Esophagus muscularis mucosa (tissue), 4 donors: Measurements from ENCODE around the gene CBX1. TPM values are rescaled to one million over a fixed set of nuclear protein-coding genes. Genes with fewer than 3 reads are reported as not detected.
"Not testable (repeated sequence)": the region's sequence is repeated elsewhere in the genome, so short reads cannot be mapped to it uniquely, and the experiment has no call there.

Source experiments
- DNase-seq: peaks from one replicate; pipeline ENCODE4 v3.0.0-alpha.2; 2017; ENCODE audit errors: extremely low spot score
- H3K27ac ChIP-seq, 4 donors: fragments of 200-600 bp; sonication (generic); replicated peaks in 1 of 4; 1 replicate in 3 of 4; 2 replicates in 1 of 4; pipeline ENCODE4 v1.5.1; 2016 to 2019; ENCODE audit warnings: mild to moderate bottlenecking in 1 of 4
- H3K27me3 ChIP-seq, 4 donors: fragments of 200-600 bp; sonication (generic); one replicate each; pipeline versions ENCODE4 v1.5.1 to v1.6.0; 2016 to 2019
- H3K36me3 ChIP-seq, 4 donors: fragments of 200-600 bp; sonication (generic); one replicate each; pipeline ENCODE4 v1.5.1; 2016 to 2019
- H3K4me1 ChIP-seq, 4 donors: fragments of 200-600 bp; sonication (generic); one replicate each; pipeline ENCODE4 v1.5.1; 2016 to 2019
- H3K4me3 ChIP-seq, 4 donors: fragments of 200-600 bp; sonication (generic); 1 replicate in 2 of 4; 2 replicates in 2 of 4; pipeline ENCODE4 v1.5.1; 2016 to 2019; ENCODE audit warnings: mild to moderate bottlenecking in 4 of 4, moderate library complexity in 1 of 4
- H3K9me3 ChIP-seq, 4 donors: fragments of 200-600 bp; sonication (generic); 1 replicate in 3 of 4; 2 replicates in 1 of 4; pipeline ENCODE4 v1.5.1; 2016 to 2019
- CTCF ChIP-seq, 3 experiments: fragments of 200-600 bp in 2 of 3; fragments of 450-650 bp in 1 of 3; sonication (generic) in 2 of 3; IDR thresholded peaks; one replicate each; pipeline ENCODE4 v1.5.1; 2017 to 2019; ENCODE audit warnings: antibody characterized with exemption in 3 of 3, mild to moderate bottlenecking in 2 of 3, moderate library complexity in 1 of 3
- EP300 ChIP-seq: sonication (generic); formaldehyde crosslinking; IDR thresholded peaks from one replicate; pipeline ENCODE4 v1.6.1; 2017; ENCODE audit warnings: antibody characterized with exemption
- POLR2A ChIP-seq: fragments of 450-650 bp; IDR thresholded peaks from one replicate; pipeline ENCODE4 v1.6.1; 2017; ENCODE audit warnings: antibody characterized with exemption, moderate library complexity, mild to moderate bottlenecking, low read depth
- POLR2AphosphoS5 ChIP-seq, 2 donors: sonication (generic); formaldehyde crosslinking; IDR thresholded peaks; one replicate each; pipeline ENCODE4 v1.6.1; 2017; ENCODE audit warnings: antibody characterized with exemption in 2 of 2
- WGBS: methylation state at CpG from one replicate; pipeline ENCODE4 v1.1.5; 2018; 5-methylcytosine and 5-hydroxymethylcytosine counted together
- intact Hi-C: fragments of 100-400 bp; cut with DNase I; formaldehyde crosslinking; loops from one replicate; pipeline ENCODE4 v1.15.1; 2023
- total RNA-seq, 4 donors: library from RNA; depleted of rRNA; stranded (reverse); fragments of >200 nt; gene quantifications; one replicate each; pipeline versions ENCODE4 v1.1.0 to v1.2.1, GENCODE V29; 2016

CBX1 gene
- total RNA-seq, 4 donors from 2014 or later = 32.1 to 59.5 (median 39.7) TPM

- Histone ChIP-seq H3K9me3 (no peaks in the 10 kb centered on the region), H3K4me1 (peaks cover 0 to 29% (median 13%) of the 10 kb centered on the region in 4 donors), H3K4me3 (no peak overlapping the region), H3K27ac (no peak overlapping the region), H3K36me3 (peaks cover 0 to 25% (median 15%) of the 10 kb centered on the region in 4 donors), H3K27me3 (no peaks in the 10 kb centered on the region)
- 84% methylated on average over 11 of the region's 11 CpGs for WGBS
- no peak for DNase-seq
- TF ChIP-seq CTCF (IDR thresholded peaks at IDR 0.05) = no peak
- TF ChIP-seq EP300 = no peak
- TF ChIP-seq POLR2AphosphoS5 (IDR thresholded peaks at IDR 0.05) = no peak
- TF ChIP-seq POLR2A = no peak
- intact Hi-C loops = no loop called here
These were observed 7.8 kb downstream of the CBX1 start for GRCh38 chr17:48093341-48094045.

DNA sequence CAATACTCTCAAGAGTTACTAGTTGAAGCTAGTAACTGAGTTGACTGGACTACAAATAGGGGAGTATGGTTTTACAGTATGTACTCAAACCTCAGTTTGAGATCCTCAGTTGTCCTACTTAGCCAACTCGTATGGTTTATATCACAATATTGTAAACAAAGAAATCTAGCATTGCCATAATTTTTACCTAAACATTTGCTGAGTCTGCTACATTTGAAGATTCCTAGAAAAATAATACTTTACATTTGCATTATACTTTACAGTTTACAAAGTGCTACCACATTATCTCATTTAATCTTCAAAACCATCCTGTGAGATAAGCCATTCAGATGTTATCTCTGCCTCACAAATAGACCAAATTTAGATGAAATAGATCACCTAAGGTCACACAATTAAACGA lies 16.3 kb downstream of the CBX1 start:
- WGBS = 56% methylated on average over 2 of the region's 2 CpGs
- H3K27ac ChIP-seq = no peak overlapping the region
- no peak for DNase-seq
- no peaks in the 10 kb centered on the region for H3K9me3 ChIP-seq
- no peaks in the 10 kb centered on the region for H3K27me3 ChIP-seq
- peaks cover 14 to 34% (median 29%) of the 10 kb centered on the region in 4 donors for H3K4me1 ChIP-seq
- H3K36me3 ChIP-seq = no peaks in the 10 kb centered on the region
- TF ChIP-seq EP300 = no peak
- TF ChIP-seq POLR2AphosphoS5 (IDR thresholded peaks at IDR 0.05) = no peak
- TF ChIP-seq POLR2A = no peak
- no peak for TF ChIP-seq CTCF (IDR thresholded peaks at IDR 0.05)
- intact Hi-C loops = no loop called here
- H3K4me3 ChIP-seq = no peak overlapping the region

- no peak for DNase-seq
- Histone ChIP-seq H3K27me3 (no peaks in the 10 kb centered on the region), H3K27ac (no peak overlapping the region), H3K9me3 (no peaks in the 10 kb centered on the region), H3K36me3 (peaks cover 0 to 2% (median under 1%) of the 10 kb centered on the region in 4 donors), H3K4me1 (peaks cover 14 to 27% (median 25%) of the 10 kb centered on the region in 4 donors), H3K4me3 (no peak overlapping the region)
- TF ChIP-seq POLR2AphosphoS5 (IDR thresholded peaks at IDR 0.05) = no peak
- TF ChIP-seq CTCF (IDR thresholded peaks at IDR 0.05) = no peak
- TF ChIP-seq EP300 = no peak
- no peak for TF ChIP-seq POLR2A
- 73% methylated on average over 5 of the region's 5 CpGs for WGBS
- intact Hi-C loops = no loop called here
These were observed 19.4 kb downstream of the CBX1 start for GRCh38 chr17:48081858-48082257.

- 91% methylated on average over 10 of the region's 10 CpGs for WGBS
- H3K36me3 ChIP-seq = peaks cover 18 to 40% (median 30%) of the 10 kb centered on the region in 4 donors
- H3K9me3 ChIP-seq, H3K4me1 ChIP-seq, DNase-seq, H3K27me3 ChIP-seq, H3K27ac ChIP-seq, H3K4me3 ChIP-seq: not testable (repeated sequence)
- intact Hi-C loops = loop anchor here (5.0 kb wide), 1 partner anchor 50 kb away; no protein-coding TSS in a partner anchor
These were observed 24.1 kb downstream of the CBX1 start for GRCh38 chr17:48077152-48077551.

DNA sequence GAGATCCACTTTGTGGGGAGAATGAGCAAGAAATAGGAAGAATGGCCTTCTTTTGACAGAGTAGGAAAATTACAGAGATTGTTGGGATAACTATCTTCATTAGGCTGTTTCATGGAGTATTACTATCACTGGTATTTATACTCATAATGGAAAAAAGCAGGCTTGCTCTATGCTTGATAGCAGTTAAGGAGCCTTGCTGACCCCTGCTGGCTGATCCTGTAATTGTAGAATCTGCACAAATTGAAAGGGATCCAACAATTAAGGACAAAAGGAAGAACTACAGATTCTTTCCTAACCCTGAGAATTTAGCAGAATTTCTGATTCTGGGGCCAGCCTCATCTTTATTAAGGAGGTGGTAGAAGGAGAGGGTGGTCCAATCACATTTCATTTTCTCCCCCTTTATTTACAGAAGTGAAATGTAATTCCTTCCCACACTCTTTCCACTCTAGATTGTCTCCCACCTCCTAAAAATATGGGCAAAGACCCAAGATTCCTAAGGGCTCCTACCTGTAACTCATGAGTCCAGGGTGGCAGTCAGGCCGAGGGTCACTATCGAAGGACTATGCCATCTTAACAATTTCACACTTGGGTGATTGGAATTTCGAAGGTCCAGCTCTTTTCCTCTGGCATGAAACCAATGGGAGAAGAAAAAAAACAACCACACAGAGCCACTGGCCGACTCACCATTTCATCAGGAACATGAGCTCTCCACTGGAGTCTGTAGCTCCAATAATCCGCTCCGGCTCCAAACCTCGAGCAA lies 26.8 kb downstream of the CBX1 start:
- TF ChIP-seq CTCF (IDR thresholded peaks at IDR 0.05) (peak; percentile 83 to 94 (median 86)), POLR2AphosphoS5 (IDR thresholded peaks at IDR 0.05) (peak; percentile 30 to 65), EP300 (no peak)
- H3K9me3 ChIP-seq = no peaks in the 10 kb centered on the region
- no peaks in the 10 kb centered on the region for H3K27me3 ChIP-seq
- DNase-seq = peak; percentile 95
- peak overlapping the region in 3 of 4 donors; percentile 7 to 34 (median 31) for H3K27ac ChIP-seq
- 74% methylated on average over 7 of the region's 7 CpGs for WGBS
- intact Hi-C loops = loop anchor here (1.0 to 5.0 kb wide), 2 partner anchors 48 to 53 kb away; no protein-coding TSS in a partner anchor
- no peak overlapping the region for H3K4me3 ChIP-seq
- H3K36me3 ChIP-seq = peaks cover 27 to 64% (median 47%) of the 10 kb centered on the region in 4 donors
- H3K4me1 ChIP-seq = peaks cover 5 to 9% (median 7%) of the 10 kb centered on the region in 4 donors

GRCh38 chr17:48073566-48074094 lies 27.6 kb downstream of the CBX1 start:
- DNase-seq, H3K4me1 ChIP-seq, H3K27me3 ChIP-seq, H3K9me3 ChIP-seq, H3K4me3 ChIP-seq: not testable (repeated sequence)
- H3K36me3 ChIP-seq = peaks cover 33 to 73% (median 54%) of the 10 kb centered on the region in 4 donors
- intact Hi-C loops = loop anchor here (1.0 kb wide), 1 partner anchor 47 kb away; no protein-coding TSS in a partner anchor
- H3K27ac ChIP-seq = peak overlapping the region in 3 of 4 donors; percentile 7 to 34 (median 31)
- WGBS = 92% methylated on average over 5 of the region's 5 CpGs

DNA sequence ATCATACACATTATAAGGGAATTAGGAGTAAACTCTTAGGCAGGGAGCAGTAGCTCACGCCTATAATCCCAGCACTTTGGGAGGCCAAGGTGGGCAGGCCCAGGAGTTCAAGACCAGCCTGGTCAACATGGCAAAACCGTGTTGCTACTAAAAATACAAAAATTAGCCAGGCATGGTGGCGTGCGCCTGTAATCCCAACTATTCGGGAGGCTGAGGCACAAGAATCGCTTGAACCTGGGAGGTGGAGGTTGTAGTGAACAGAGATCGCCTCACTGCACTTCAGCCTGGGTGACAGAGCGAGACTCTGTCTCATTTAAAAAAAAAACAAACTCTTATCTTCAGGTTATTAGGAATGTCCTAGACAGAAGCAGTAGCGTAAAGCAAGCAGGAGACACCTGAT lies 28.5 kb downstream of the CBX1 start:
- peaks cover 33 to 81% (median 60%) of the 10 kb centered on the region in 4 donors for H3K36me3 ChIP-seq
- intact Hi-C loops = not testable (repeated sequence)

More for the DNA sequence above, 28.5 kb downstream of the CBX1 start:
- WGBS = 93% methylated on average over 9 of the region's 9 CpGs
- H3K9me3 ChIP-seq, H3K4me1 ChIP-seq, DNase-seq, H3K4me3 ChIP-seq, H3K27me3 ChIP-seq, H3K27ac ChIP-seq: not testable (repeated sequence)
